Spleen (tissue), 11 donors: ENCODE results near the gene TEX101. TPM values are rescaled to one million over a fixed set of nuclear protein-coding genes. Genes with fewer than 3 reads are reported as not detected.
A peak's percentile ranks its signal among the peaks of the same experiment; 100 is the strongest.
"Not testable (repeated sequence)": the region's sequence is repeated elsewhere in the genome, so short reads cannot be mapped to it uniquely, and the experiment has no call there.

Experiments used
- DNase-seq: peaks from one replicate; pipeline ENCODE4 v3.0.0-alpha.2; 2020
- H3K27ac ChIP-seq, 8 donors: fragments of 200-600 bp; sonication (generic) in 7 of 8; 1 replicate in 4 of 8; 2 replicates in 4 of 8; pipeline versions ENCODE4 v1.5.0 to v1.8.0; 2016 to 2021; ENCODE audit warnings: inconsistent platforms in 4 of 8, mild to moderate bottlenecking in 4 of 8, moderate library complexity in 1 of 8
- H3K27me3 ChIP-seq, 7 donors: fragments of 200-600 bp; sonication (generic) in 6 of 7; replicated peaks in 1 of 7; 1 replicate in 4 of 7; 2 replicates in 3 of 7; pipeline versions ENCODE4 v1.5.0 to v1.8.0; 2016 to 2021; ENCODE audit warnings: inconsistent platforms in 3 of 7, mild to moderate bottlenecking in 1 of 7
- H3K36me3 ChIP-seq, 6 donors: fragments of 200-600 bp; sonication (generic) in 5 of 6; 1 replicate in 4 of 6; 2 replicates in 2 of 6; pipeline versions ENCODE4 v1.5.0 to v1.8.0; 2016 to 2021; ENCODE audit warnings: inconsistent platforms in 2 of 6
- H3K4me1 ChIP-seq, 6 donors: fragments of 200-600 bp; sonication (generic) in 5 of 6; 1 replicate in 3 of 6; 2 replicates in 3 of 6; pipeline versions ENCODE4 v1.5.0 to v1.8.0; 2016 to 2021; ENCODE audit warnings: inconsistent platforms in 3 of 6
- H3K4me3 ChIP-seq, 8 donors: fragments of 200-600 bp; sonication (generic) in 7 of 8; 1 replicate in 4 of 8; 2 replicates in 4 of 8; pipeline versions ENCODE4 v1.5.0 to v1.8.0; 2016 to 2021; ENCODE audit warnings: inconsistent platforms in 4 of 8, mild to moderate bottlenecking in 4 of 8, moderate library complexity in 2 of 8
- H3K9me3 ChIP-seq, 8 donors: fragments of 200-600 bp; sonication (generic) in 7 of 8; 1 replicate in 4 of 8; 2 replicates in 4 of 8; pipeline versions ENCODE4 v1.5.0 to v1.8.0; 2016 to 2021; ENCODE audit warnings: inconsistent platforms in 4 of 8
- CTCF ChIP-seq, 11 experiments: fragments of 200-600 bp in 7 of 11; fragments of 450-650 bp in 4 of 11; sonication (generic) in 4 of 11; IDR thresholded peaks in 8 of 11; conservative IDR thresholded peaks in 3 of 11; 1 replicate in 7 of 11; 2 replicates in 4 of 11; pipeline versions ENCODE4 v1.4.0 to v1.8.0; 2016 to 2021; ENCODE audit warnings: antibody characterized with exemption in 11 of 11, inconsistent platforms in 4 of 11, mild to moderate bottlenecking in 1 of 11
- POLR2A ChIP-seq, 3 donors: fragments of 450-650 bp; IDR thresholded peaks; one replicate each; pipeline ENCODE4 v1.5.1; 2017; ENCODE audit warnings: antibody characterized with exemption in 3 of 3, mild to moderate bottlenecking in 1 of 3
- POLR2AphosphoS5 ChIP-seq, 3 donors: sonication (generic); formaldehyde crosslinking; IDR thresholded peaks; one replicate each; pipeline ENCODE4 v1.5.1; 2017; ENCODE audit warnings: antibody characterized with exemption in 3 of 3
- WGBS, 5 donors: extraction: QIAGEN DNeasy Blood & Tissue Kit in 3 of 5; methylation state at CpG; one replicate each; pipeline versions ENCODE4 v1.1.5 to v1.1.7; 2013 to 2018; 5-methylcytosine and 5-hydroxymethylcytosine counted together
- intact Hi-C: fragments of 100-400 bp; cut with DNase I; formaldehyde crosslinking; loops from one replicate; pipeline ENCODE4 v1.15.0; 2023; ENCODE audit warnings: low total_unique reads
- polyA plus RNA-seq, 3 donors: library from polyadenylated mRNA; stranded (reverse); fragments of 200-250 nt; gene quantifications; one replicate each; pipeline ENCODE4 v1.2.1, GENCODE V29; 2013
- total RNA-seq, 7 donors: library from RNA; depleted of rRNA in 3 of 7; stranded (reverse); fragments of >200 nt in 3 of 7; fragmentation: NEBNext Ultra II Directional in 4 of 7; extraction: Animal tissue kit (Norgen Biotek cat#: 25700) in 4 of 7; gene quantifications; one replicate each; pipeline versions ENCODE4 v1.1.0 to v1.2.1, GENCODE V29; 2016 to 2021
- donor health status: healthy with polysubstance abuse.
- donor health status: DM: no; HTN: no; CAD: no; lungs with moderate emphysema.
- donor health status: DM: no; HTN: no; CAD: no.
- donor health status: Bipolar disorder and iron deficiency.
- donor health status: healthy.
- donor health status: DM: no; HTN: no; CAD: no.
- donor health status: DM: yes; HTN: yes; CAD: no.

TEX101 gene
- total and polyA plus RNA-seq, 10 donors, result not detected

GRCh38 chr19:43372462-43372861 lies 42.2 kb upstream of the TEX101 start:
- Histone ChIP-seq H3K4me1 (no peaks in the 10 kb centered on the region), H3K36me3 (no peaks in the 10 kb centered on the region), H3K27ac (no peak overlapping the region), H3K4me3 (no peak overlapping the region), H3K27me3 (peaks cover 0 to 4% (median 0%) of the 10 kb centered on the region in 7 donors), H3K9me3 (no peaks in the 10 kb centered on the region)
- intact Hi-C loops, result no loop called here
- TF ChIP-seq CTCF (IDR thresholded peaks at IDR 0.05 in 8 of 11, conservative IDR thresholded peaks at IDR 0.05 in 3 of 11), result no peak
- no peak for TF ChIP-seq POLR2AphosphoS5 (IDR thresholded peaks at IDR 0.05)
- no peak for TF ChIP-seq POLR2A (IDR thresholded peaks at IDR 0.05)
- peak; percentile 54 for DNase-seq
- WGBS, 5 donors, result 38 to 62% (median 47%) methylated on average over 7 of the region's 7 CpGs

GRCh38 chr19:43377624-43378023 lies 37.1 kb upstream of the TEX101 start:
- H3K4me1 ChIP-seq, DNase-seq, H3K9me3 ChIP-seq, H3K27ac ChIP-seq, H3K36me3 ChIP-seq, H3K27me3 ChIP-seq, intact Hi-C loops, H3K4me3 ChIP-seq: not testable (repeated sequence)
- no CpG with 5 or more reads among the region's 3 CpGs for WGBS, 5 donors

GRCh38 chr19:43380008-43380407 lies 34.7 kb upstream of the TEX101 start:
- WGBS, 5 donors, result 61 to 74% (median 70%) methylated on average over 14 of the region's 14 CpGs
- H3K4me1 ChIP-seq, result no peaks in the 10 kb centered on the region
- intact Hi-C loops, result no loop called here
- H3K27me3 ChIP-seq, result peaks cover 0 to 5% (median 0%) of the 10 kb centered on the region in 7 donors
- no peak overlapping the region for H3K4me3 ChIP-seq
- no peaks in the 10 kb centered on the region for H3K36me3 ChIP-seq
- DNase-seq, result no peak
- TF ChIP-seq POLR2AphosphoS5 (IDR thresholded peaks at IDR 0.05) (no peak), POLR2A (IDR thresholded peaks at IDR 0.05) (no peak), CTCF (IDR thresholded peaks at IDR 0.05 in 8 of 11, conservative IDR thresholded peaks at IDR 0.05 in 3 of 11) (no peak)
- no peak overlapping the region for H3K27ac ChIP-seq
- no peaks in the 10 kb centered on the region for H3K9me3 ChIP-seq

DNA sequence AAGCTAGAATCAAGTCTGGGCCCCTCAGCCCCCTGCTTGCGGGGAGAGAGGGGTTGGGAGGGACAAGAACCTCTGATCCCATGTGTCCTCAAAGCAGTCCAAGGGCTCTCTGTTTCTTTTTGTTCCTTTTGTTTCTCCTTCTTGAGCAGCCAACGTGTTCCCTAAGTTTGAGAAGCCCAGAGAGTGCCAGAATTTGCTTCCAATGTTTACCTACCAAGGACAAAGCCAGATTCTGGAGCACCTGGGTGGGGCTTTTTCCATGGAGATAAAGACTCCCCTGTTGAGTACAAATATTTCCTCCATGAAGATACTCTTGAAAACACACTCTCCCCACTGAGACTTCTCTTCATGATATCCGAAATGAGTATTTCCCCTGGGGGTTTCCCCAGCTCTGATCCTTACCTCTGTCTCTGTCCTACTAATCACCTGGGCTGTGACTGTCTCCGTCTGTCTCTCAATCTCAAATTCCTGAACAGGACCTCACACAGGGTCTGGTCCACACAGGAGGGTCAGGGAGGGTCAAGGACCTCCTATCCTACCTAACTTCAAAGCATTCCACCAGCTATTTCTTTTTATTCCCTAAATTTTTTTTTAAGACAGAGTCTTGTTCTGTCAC lies 33.8 kb upstream of the TEX101 start:
- WGBS, 5 donors, result 55 to 73% (median 65%) methylated on average over 4 of the region's 4 CpGs
- peaks cover 0 to 5% (median 0%) of the 10 kb centered on the region in 7 donors for H3K27me3 ChIP-seq
- H3K4me1 ChIP-seq, result no peaks in the 10 kb centered on the region
- no peak overlapping the region for H3K27ac ChIP-seq
- H3K4me3 ChIP-seq, result no peak overlapping the region
- DNase-seq, result no peak
- intact Hi-C loops, result no loop called here
- peaks cover 0 to 6% (median 2%) of the 10 kb centered on the region in 8 donors for H3K9me3 ChIP-seq
- TF ChIP-seq POLR2A (IDR thresholded peaks at IDR 0.05) (no peak), POLR2AphosphoS5 (IDR thresholded peaks at IDR 0.05) (no peak), CTCF (IDR thresholded peaks at IDR 0.05 in 8 of 11, conservative IDR thresholded peaks at IDR 0.05 in 3 of 11) (no peak)
- no peaks in the 10 kb centered on the region for H3K36me3 ChIP-seq

- H3K36me3 ChIP-seq, DNase-seq, H3K27ac ChIP-seq, H3K4me3 ChIP-seq, H3K4me1 ChIP-seq, intact Hi-C loops, H3K27me3 ChIP-seq: not testable (repeated sequence)
- peaks cover 0 to 12% (median 9%) of the 10 kb centered on the region in 8 donors for H3K9me3 ChIP-seq
- 51 to 59% (median 57%) methylated on average over 10 to 12 of the region's 12 CpGs for WGBS, 5 donors
These were observed 32.0 kb upstream of the TEX101 start for GRCh38 chr19:43382586-43383216.

DNA sequence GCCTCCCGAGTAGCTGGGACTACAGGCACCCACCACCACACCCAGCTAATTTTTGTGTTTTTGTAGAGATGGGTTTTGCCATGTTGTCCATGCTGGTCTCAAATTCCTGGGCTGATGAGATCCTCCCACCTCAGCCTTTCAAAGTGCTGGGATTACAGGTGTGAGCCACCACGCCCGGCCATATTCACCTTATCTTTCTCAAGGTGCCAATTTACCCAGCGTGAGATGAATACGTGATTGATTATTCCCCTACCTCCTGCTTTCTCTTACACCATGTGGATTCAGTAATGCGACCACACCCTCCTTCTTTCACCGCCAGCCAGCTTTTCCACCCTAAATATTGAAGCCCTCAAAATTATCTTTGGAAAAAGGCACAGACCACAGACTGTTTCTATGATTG lies 31.4 kb upstream of the TEX101 start:
- WGBS, 5 donors, result 82 to 88% (median 87%) methylated on average over 7 of the region's 7 CpGs
- intact Hi-C loops, H3K27me3 ChIP-seq, DNase-seq, H3K27ac ChIP-seq, H3K4me1 ChIP-seq, H3K36me3 ChIP-seq, H3K4me3 ChIP-seq: not testable (repeated sequence)
- H3K9me3 ChIP-seq, result peaks cover 0 to 12% (median 9%) of the 10 kb centered on the region in 8 donors

DNA sequence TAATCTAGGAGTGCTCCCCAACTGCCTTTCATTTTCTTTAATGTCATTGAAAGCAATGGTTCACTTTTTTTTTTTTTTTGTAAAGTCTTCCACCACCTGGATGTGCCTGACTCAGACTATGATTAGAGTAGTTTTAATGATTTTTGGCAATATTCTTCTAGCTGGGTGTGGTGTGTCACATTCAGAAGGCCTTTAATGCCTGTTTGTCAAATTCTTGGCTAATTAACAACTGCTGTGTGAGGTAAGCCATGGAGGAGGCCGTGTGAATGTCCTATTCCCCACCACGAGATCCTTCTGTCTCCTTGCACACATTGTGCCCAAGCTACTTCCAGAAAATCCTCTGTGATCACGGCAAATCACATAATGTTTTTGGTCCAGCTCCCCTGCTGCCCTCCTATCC lies 30.9 kb upstream of the TEX101 start:
- H3K27ac ChIP-seq, H3K27me3 ChIP-seq, DNase-seq, H3K4me3 ChIP-seq, H3K4me1 ChIP-seq, H3K36me3 ChIP-seq, intact Hi-C loops: not testable (repeated sequence)
- WGBS, 5 donors, result 62 to 73% (median 67%) methylated on average over 3 of the region's 3 CpGs
- peaks cover 0 to 12% (median 9%) of the 10 kb centered on the region in 8 donors for H3K9me3 ChIP-seq
